IPS DF 6.9 (cell line): ENCODE data around the gene ADAMTS12.

Source experiments
- DNase-seq: peaks from one replicate; pipeline ENCODE4 v3.0.0-alpha.2; 2013; ENCODE audit warnings: low read depth, low spot score
- H3K27ac ChIP-seq: one replicate; pipeline ENCODE4 v1.5.1; 2013; ENCODE audit warnings: low read length, control low read depth
- H3K27me3 ChIP-seq: 2 replicates; pipeline ENCODE4 v1.6.1; 2013; ENCODE audit warnings: mild to moderate bottlenecking, low read length; ENCODE audit not compliant: control insufficient read depth, insufficient read depth
- H3K36me3 ChIP-seq: 2 replicates; pipeline ENCODE4 v1.6.1; 2013; ENCODE audit warnings: low read length; ENCODE audit not compliant: control insufficient read depth, insufficient read depth
- H3K4me1 ChIP-seq: 2 replicates; pipeline ENCODE4 v1.6.1; 2013; ENCODE audit warnings: low read length; ENCODE audit not compliant: control insufficient read depth, insufficient read depth
- H3K4me3 ChIP-seq: 2 replicates; pipeline ENCODE4 v1.5.1; 2013; ENCODE audit warnings: mild to moderate bottlenecking, low read length
- H3K9me3 ChIP-seq: 2 replicates; pipeline ENCODE4 v1.6.1; 2013; ENCODE audit warnings: low read length, inconsistent platforms; ENCODE audit not compliant: control insufficient read depth, insufficient read depth
- WGBS: extraction: QIAGEN DNeasy Blood & Tissue Kit; methylation state at CpG from one replicate; pipeline ENCODE4 v1.1.7; 2013; ENCODE audit warnings: mixed read lengths, missing lambda C conversion rate; ENCODE audit not compliant: insufficient read length, insufficient coverage; 5-methylcytosine and 5-hydroxymethylcytosine counted together

Gene ADAMTS12

DNA sequence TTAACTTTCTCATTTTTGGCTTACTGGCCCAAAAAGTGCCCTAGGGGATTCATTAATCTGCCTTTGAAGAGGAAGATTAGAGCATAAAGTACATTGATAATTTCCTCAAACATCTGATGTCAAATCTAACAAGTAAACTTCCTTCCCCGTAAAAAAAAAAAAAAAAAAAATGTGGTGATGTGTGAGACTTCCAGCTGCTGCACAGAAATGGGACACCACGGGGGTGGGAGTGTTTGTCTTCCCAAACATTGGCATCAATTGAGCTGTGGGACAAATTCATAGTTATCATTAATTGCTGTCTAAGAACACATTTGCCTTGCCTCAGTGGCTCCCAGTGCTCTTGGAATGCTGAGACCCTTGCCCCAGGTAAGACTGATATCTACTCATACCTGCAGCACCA, 149.6 kb downstream of the ADAMTS12 start:
- H3K9me3 ChIP-seq = no peaks in the 10 kb centered on the region

GRCh38 chr5:33738967-33739366, 152.8 kb downstream of the ADAMTS12 start:
- H3K36me3 ChIP-seq = no peaks in the 10 kb centered on the region
- no peak overlapping the region for H3K4me3 ChIP-seq
- H3K9me3 ChIP-seq = no peaks in the 10 kb centered on the region
- no peak overlapping the region for H3K27ac ChIP-seq
- H3K4me1 ChIP-seq = peaks cover 2% of the 10 kb centered on the region
- WGBS = 100% methylated on average over 2 of the region's 6 CpGs
- no peaks in the 10 kb centered on the region for H3K27me3 ChIP-seq
- DNase-seq = no peak

More for the DNA sequence above, 149.6 kb downstream of the ADAMTS12 start:
- Histone ChIP-seq H3K27ac (no peak overlapping the region), H3K4me1 (peaks cover 2% of the 10 kb centered on the region), H3K27me3 (no peaks in the 10 kb centered on the region), H3K4me3 (no peak overlapping the region), H3K36me3 (no peaks in the 10 kb centered on the region)
- DNase-seq = no peak
- no CpG with 5 or more reads among the region's 2 CpGs for WGBS

DNA sequence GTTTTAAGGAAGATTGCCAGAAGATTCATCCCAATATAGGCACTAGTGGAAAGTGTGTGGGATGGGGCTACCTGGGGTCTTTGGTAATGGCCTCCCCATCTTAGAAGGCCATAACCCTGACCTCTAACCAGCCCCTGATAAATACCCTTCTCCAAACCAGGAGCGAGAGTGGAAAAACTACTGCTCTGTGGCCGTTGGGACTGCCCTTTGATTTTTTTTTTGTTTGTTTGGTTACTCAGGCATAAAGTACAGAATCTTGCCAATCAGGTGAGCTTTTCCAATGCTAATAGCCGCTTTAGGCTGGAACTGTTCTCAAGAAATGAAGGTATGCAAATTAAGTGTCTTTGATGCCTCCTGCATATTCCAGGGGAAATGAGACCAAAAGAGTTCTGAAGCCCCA, 153.7 kb downstream of the ADAMTS12 start:
- no peak for DNase-seq
- no CpG with 5 or more reads among the region's 3 CpGs for WGBS
- Histone ChIP-seq H3K4me3 (no peak overlapping the region), H3K4me1 (peaks cover 2% of the 10 kb centered on the region), H3K9me3 (no peaks in the 10 kb centered on the region), H3K36me3 (no peaks in the 10 kb centered on the region), H3K27ac (no peak overlapping the region), H3K27me3 (no peaks in the 10 kb centered on the region)

- Histone ChIP-seq H3K36me3 (no peaks in the 10 kb centered on the region), H3K27ac (no peak overlapping the region)
Observed at GRCh38 chr5:33737697-33738096, 154.1 kb downstream of the ADAMTS12 start.

GRCh38 chr5:33737284-33737683, 154.5 kb downstream of the ADAMTS12 start:
- no peak for DNase-seq
- H3K9me3 ChIP-seq = no peaks in the 10 kb centered on the region
- WGBS = no CpG with 5 or more reads among the region's 1 CpG
- no peak overlapping the region for H3K4me3 ChIP-seq
- H3K27ac ChIP-seq = no peak overlapping the region
- no peaks in the 10 kb centered on the region for H3K27me3 ChIP-seq
- H3K4me1 ChIP-seq = peaks cover 2% of the 10 kb centered on the region
- H3K36me3 ChIP-seq = no peaks in the 10 kb centered on the region

More at GRCh38 chr5:33737697-33738096, 154.1 kb downstream of the ADAMTS12 start:
- no peak for DNase-seq
- no CpG with 5 or more reads among the region's 2 CpGs for WGBS
- H3K4me1 ChIP-seq = peaks cover 2% of the 10 kb centered on the region
- H3K27me3 ChIP-seq = no peaks in the 10 kb centered on the region
- no peak overlapping the region for H3K4me3 ChIP-seq
- no peaks in the 10 kb centered on the region for H3K9me3 ChIP-seq

DNA sequence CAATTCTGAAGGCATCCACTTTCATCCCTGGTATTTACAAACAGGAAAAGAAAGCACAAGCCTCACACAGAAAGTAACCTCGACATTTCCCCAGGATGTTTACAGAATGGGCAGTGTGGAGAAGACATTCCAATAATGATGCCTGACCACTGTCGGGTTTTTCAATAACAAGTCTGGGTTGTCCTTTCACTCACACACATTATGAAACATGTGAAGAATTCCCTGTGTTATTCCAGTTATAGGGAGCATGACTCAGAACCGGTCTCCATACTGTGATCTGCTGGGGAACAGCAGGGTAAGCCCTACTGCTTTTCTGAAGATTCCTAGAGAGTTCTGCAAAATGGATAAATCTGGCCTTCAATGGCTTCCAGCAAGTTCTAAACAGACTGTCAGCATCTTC, 155.3 kb downstream of the ADAMTS12 start:
- H3K9me3 ChIP-seq = no peaks in the 10 kb centered on the region
- no peaks in the 10 kb centered on the region for H3K36me3 ChIP-seq
- no peaks in the 10 kb centered on the region for H3K27me3 ChIP-seq
- DNase-seq = no peak
- peaks cover 3% of the 10 kb centered on the region for H3K4me1 ChIP-seq
- no peak overlapping the region for H3K27ac ChIP-seq
- no peak overlapping the region for H3K4me3 ChIP-seq
- no CpG with 5 or more reads among the region's 3 CpGs for WGBS

GRCh38 chr5:33735072-33735471, 156.7 kb downstream of the ADAMTS12 start:
- H3K4me1 ChIP-seq = peaks cover 5% of the 10 kb centered on the region
- no peak overlapping the region for H3K4me3 ChIP-seq
- H3K27ac ChIP-seq = no peak overlapping the region
- H3K27me3 ChIP-seq = no peaks in the 10 kb centered on the region
- no peaks in the 10 kb centered on the region for H3K36me3 ChIP-seq
- WGBS = no CpG with 5 or more reads among the region's 4 CpGs
- no peaks in the 10 kb centered on the region for H3K9me3 ChIP-seq
- DNase-seq = no peak

DNA sequence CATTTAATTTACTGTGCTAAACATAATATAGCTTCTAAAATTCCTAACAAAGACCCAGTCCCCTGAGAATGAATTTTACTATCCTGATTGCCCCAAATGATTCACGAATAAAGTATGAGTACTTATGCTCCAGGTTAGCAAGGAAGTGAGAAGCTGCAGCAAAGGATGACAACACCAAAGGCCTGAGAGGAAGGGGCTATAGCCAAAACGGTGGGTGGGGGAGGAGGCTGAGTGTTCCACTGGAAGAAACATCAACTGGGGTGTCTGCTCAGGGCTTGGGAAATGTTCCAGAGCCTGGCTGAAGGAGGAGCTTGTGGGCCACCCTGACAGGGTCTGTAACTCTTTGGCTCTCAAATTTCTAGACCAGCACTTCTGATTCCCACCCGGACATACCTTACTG, 157.3 kb downstream of the ADAMTS12 start:
- H3K4me3 ChIP-seq = no peak overlapping the region
- no CpG with 5 or more reads among the region's 3 CpGs for WGBS
- no peaks in the 10 kb centered on the region for H3K27me3 ChIP-seq
- no peaks in the 10 kb centered on the region for H3K36me3 ChIP-seq
- no peak for DNase-seq
- peaks cover 5% of the 10 kb centered on the region for H3K4me1 ChIP-seq
- no peaks in the 10 kb centered on the region for H3K9me3 ChIP-seq
- H3K27ac ChIP-seq = no peak overlapping the region

- no CpG with 5 or more reads among the region's 3 CpGs for WGBS
- Histone ChIP-seq H3K4me3 (no peak overlapping the region), H3K27ac (no peak overlapping the region), H3K9me3 (no peaks in the 10 kb centered on the region), H3K36me3 (no peaks in the 10 kb centered on the region), H3K27me3 (no peaks in the 10 kb centered on the region), H3K4me1 (0 out of 2 replicates have a peak, but pooled peaks cover 2% of the 10 kb centered on the region)
- no peak for DNase-seq
Observed at GRCh38 chr5:33733225-33733624, 158.6 kb downstream of the ADAMTS12 start.

- H3K4me1 ChIP-seq = 0 out of 2 replicates have a peak, but pooled peaks cover 2% of the 10 kb centered on the region
Observed at GRCh38 chr5:33726422-33727165, 165.2 kb downstream of the ADAMTS12 start.

GRCh38 chr5:33725806-33726205, 166.0 kb downstream of the ADAMTS12 start:
- no CpG with 5 or more reads among the region's 3 CpGs for WGBS
- H3K27me3 ChIP-seq = no peaks in the 10 kb centered on the region

More at GRCh38 chr5:33726422-33727165, 165.2 kb downstream of the ADAMTS12 start:
- Histone ChIP-seq H3K9me3 (no peaks in the 10 kb centered on the region), H3K4me3 (no peak overlapping the region), H3K36me3 (no peaks in the 10 kb centered on the region), H3K27ac (no peak overlapping the region), H3K27me3 (no peaks in the 10 kb centered on the region)
- WGBS = no CpG with 5 or more reads among the region's 9 CpGs
- no peak for DNase-seq

More at GRCh38 chr5:33725806-33726205, 166.0 kb downstream of the ADAMTS12 start:
- no peak overlapping the region for H3K4me3 ChIP-seq
- no peaks in the 10 kb centered on the region for H3K36me3 ChIP-seq
- DNase-seq = no peak
- no peaks in the 10 kb centered on the region for H3K4me1 ChIP-seq
- H3K27ac ChIP-seq = no peak overlapping the region
- H3K9me3 ChIP-seq = no peaks in the 10 kb centered on the region
